Panc1 (cell line): ENCODE data around the gene TLE3.

Experiments used
- POLR2AphosphoS5 ChIP-seq: IDR thresholded peaks from 2 replicates; pipeline ENCODE4 v1.6.1; 2012; ENCODE audit warnings: mild to moderate bottlenecking, low read depth, low read length, moderate library complexity
- SIN3A ChIP-seq: IDR thresholded peaks from 2 replicates; pipeline ENCODE4 v1.6.1; 2012; ENCODE audit warnings: low read depth, mild to moderate bottlenecking, low read length, moderate library complexity, borderline replicate concordance; ENCODE audit not compliant: insufficient read depth
- TF ChIP-seq, protein P1 (sequence below): fragments of 450-650 bp; IDR thresholded peaks from 2 replicates; pipeline ENCODE4 v1.5.1; 2017; ENCODE audit warnings: mild to moderate bottlenecking

DNA sequence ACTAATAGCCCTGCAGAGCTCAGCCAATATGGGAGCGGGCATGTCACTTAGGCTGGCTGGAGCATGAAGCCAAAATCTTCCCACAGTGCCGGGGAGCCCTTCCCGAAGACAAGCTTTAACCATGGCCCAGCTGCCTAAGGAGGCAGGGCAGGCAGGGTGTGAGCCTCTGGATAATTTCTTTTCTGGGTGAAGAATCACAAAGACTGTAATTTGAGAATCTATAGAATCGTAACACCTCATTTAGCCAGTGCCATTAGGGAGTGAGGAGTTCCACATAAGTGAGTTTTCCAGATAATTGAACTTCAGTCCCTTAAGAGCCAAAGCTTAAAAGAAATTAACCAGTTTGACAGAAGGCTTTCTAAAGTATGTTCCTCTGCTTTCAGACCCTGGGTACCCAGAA, 40.2 kb upstream of the TLE3 start:
- TF ChIP-seq, protein P1, sequence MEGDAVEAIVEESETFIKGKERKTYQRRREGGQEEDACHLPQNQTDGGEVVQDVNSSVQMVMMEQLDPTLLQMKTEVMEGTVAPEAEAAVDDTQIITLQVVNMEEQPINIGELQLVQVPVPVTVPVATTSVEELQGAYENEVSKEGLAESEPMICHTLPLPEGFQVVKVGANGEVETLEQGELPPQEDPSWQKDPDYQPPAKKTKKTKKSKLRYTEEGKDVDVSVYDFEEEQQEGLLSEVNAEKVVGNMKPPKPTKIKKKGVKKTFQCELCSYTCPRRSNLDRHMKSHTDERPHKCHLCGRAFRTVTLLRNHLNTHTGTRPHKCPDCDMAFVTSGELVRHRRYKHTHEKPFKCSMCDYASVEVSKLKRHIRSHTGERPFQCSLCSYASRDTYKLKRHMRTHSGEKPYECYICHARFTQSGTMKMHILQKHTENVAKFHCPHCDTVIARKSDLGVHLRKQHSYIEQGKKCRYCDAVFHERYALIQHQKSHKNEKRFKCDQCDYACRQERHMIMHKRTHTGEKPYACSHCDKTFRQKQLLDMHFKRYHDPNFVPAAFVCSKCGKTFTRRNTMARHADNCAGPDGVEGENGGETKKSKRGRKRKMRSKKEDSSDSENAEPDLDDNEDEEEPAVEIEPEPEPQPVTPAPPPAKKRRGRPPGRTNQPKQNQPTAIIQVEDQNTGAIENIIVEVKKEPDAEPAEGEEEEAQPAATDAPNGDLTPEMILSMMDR, result no peak
- TF ChIP-seq SIN3A (no peak), POLR2AphosphoS5 (no peak)
